Middle frontal gyrus (tissue), 1 donor: Measurements from ENCODE around the gene PDZD2.
"Not testable (repeated sequence)": the region's sequence is repeated elsewhere in the genome, so short reads cannot be mapped to it uniquely, and the experiment has no call there.

Source experiments
- DNase-seq: peaks from one replicate; pipeline ENCODE4 v3.0.0-alpha.2; 2015; ENCODE audit warnings: low spot score; ENCODE audit errors: extremely low spot score

Gene PDZD2

DNA sequence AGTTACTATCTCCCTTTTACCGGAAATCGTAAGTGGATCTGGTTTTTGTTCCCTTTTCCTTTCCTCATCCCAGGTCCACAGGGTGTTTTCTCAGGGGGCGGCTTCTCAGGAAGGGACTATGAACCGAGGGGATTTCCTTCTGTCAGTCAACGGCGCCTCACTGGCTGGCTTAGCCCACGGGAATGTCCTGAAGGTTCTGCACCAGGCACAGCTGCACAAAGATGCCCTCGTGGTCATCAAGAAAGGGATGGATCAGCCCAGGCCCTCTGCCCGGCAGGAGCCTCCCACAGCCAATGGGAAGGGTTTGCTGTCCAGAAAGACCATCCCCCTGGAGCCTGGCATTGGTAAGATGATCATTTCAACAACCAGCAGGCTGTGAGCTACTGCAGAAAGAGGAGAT lies 459.4 kb downstream of the PDZD2 start:
- no peak for DNase-seq

DNA sequence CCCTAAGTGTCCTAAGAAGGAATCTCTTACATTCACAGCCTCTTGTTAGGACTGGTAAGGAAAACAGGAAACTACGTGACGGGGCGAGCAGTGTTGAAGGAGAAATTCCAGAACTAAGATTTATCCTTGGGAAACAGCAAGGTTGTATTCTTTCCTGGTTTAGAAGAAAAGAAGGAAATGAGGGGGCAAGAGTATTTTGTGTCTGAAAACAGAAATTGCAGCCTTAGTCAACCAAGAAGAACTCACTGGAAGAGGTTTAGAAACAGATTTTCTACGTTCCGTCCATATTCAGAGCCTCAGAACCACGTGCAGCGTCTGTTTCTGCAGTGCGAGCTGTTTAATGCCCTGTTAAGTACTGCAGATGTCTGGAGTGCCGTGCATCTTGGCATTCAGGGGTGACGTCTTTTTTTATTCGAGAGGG lies 460.0 kb downstream of the PDZD2 start:
- no peak for DNase-seq

GRCh38 chr5:32099486-32100035 lies 460.6 kb downstream of the PDZD2 start:
- no peak for DNase-seq

- DNase-seq, result peak; percentile 81
Observed at GRCh38 chr5:32100230-32100629, 461.3 kb downstream of the PDZD2 start.

GRCh38 chr5:32100691-32101302 lies 461.9 kb downstream of the PDZD2 start:
- no peak for DNase-seq

GRCh38 chr5:32102254-32102986 lies 463.5 kb downstream of the PDZD2 start:
- no peak for DNase-seq

DNA sequence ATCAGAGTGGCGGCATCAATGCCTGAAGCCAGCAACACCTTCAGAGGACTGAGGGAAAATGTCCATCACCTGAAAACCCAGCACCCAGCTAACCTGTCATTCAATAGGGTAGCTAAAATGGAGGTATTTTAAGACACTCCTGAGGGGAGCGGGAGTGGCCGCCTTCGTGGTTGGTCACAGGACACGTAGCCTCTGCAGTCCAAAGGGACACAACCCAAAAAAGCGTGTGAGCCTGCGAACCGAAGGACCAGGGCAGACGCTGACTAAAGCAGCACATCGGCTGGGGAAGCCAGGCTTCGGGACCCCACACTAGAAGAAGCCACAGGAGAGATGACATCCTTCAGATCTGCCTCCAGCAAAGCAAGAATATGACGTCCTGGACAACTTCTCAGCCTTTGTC lies 464.6 kb downstream of the PDZD2 start:
- no peak for DNase-seq

DNA sequence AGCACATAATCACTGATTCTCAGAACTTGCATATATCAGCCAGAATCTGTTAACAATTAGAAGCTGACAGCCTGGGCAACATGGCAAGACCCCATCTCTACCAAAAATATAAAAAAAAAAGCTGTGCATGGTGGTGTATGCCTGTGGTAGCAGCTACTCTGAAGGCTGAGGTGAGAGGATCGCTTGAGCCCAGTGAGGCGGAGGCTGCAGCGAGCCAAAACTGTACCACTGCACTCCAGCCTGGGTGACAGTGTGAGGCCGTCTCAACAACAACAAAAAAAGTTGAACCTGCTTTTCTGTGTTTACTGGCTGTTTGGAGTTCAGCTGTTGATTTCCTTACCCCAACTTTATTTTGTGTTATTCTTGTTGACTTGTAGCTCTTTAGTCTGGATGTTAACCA lies 468.4 kb downstream of the PDZD2 start:
- DNase-seq, result no peak

GRCh38 chr5:32108167-32108566 lies 469.2 kb downstream of the PDZD2 start:
- no peak for DNase-seq

DNA sequence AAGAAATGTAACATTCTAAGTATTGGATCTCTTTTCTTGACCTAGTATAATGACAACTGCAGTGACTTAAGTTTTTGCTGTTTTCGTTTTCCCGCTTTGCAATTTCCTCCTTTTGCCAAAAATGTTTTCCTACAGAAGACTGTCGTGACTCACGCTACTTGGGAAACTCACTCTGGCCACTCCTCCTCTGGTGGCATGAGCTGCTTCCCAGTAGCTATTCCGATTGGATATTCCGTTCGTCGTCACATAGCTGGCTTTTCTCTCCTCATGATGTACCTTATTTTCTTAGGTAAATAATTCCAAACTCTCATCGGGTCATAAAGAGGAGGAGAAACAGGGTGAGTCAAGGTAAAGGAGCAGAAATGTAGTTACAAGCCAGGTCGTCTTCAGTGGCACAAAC lies 470.3 kb downstream of the PDZD2 start:
- DNase-seq, result no peak

GRCh38 chr5:32110111-32110696 lies 471.3 kb downstream of the PDZD2 start:
- no peak for DNase-seq

DNA sequence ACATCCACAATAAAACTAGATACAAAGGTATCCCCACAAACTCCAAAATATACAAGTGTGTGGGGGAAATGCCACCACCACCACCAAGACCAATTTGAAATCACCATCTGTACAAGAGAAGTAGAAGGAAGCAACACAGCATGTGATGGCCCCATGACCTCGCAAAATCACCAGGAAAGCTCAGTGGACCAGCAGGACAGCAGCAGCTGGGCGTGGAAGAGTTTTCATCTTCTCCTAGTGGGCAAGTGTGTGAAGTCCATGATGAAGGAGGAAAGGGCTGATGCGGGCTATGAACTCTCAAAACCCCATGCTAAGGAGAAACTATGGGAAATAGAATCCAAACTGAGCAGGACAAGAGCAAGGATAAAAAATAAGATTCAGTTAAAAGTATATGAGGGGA lies 477.1 kb downstream of the PDZD2 start:
- DNase-seq, result no peak

DNA sequence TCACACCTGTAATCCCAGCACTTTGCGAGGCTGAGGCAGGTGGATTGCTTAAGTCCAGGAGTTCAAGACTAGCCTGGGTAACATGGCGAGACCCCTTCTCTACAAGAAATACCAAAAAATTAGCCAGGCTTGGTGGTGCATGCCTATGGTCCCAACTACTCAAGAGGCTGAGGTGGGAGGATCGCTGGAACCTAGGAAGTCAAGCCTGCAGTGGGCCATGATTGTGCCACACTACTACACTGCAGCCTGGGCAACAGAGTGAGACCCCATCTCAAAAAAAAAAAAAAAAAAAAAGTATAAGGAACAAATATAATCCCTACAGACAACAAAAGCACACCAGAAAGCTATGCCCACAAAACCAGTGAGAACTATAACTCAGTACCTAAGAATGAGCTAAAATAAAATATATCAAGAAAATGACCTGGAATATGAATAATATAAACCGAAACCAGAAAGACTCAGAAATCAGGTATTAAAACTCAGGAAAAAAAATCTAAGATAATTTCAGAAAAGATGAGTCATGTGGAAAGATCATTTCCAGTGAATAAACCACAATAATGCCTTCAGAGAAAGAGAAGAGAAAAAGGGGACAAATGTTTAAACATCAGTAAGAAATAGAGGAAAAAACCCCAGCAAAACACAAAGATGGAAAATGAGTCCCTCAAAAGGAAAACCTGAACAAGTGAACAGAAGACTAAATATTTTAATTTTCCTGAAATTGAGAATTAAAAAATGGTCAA lies 477.8 kb downstream of the PDZD2 start:
- DNase-seq, result no peak

DNA sequence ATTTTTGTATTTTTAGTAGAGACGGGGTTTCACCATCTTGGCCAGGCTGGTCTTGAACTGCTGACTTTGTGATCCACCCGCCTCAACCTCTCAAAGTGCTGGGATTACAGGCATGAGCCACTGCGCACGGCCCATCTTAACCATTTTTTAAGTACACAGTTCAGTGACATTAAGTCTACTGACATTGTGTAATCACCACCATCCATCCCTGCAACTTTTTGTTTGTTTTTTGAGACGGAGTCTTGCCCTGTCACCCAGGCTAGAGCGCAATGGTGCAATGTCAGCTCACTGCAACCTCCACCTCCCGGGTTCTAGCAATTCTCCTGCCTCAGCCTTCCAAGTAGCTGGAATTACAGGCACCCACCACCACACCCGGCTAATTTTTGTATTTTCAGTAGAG lies 480.0 kb downstream of the PDZD2 start:
- not testable (repeated sequence) for DNase-seq

- no peak for DNase-seq
Observed at GRCh38 chr5:32123058-32123805, 484.3 kb downstream of the PDZD2 start.

DNA sequence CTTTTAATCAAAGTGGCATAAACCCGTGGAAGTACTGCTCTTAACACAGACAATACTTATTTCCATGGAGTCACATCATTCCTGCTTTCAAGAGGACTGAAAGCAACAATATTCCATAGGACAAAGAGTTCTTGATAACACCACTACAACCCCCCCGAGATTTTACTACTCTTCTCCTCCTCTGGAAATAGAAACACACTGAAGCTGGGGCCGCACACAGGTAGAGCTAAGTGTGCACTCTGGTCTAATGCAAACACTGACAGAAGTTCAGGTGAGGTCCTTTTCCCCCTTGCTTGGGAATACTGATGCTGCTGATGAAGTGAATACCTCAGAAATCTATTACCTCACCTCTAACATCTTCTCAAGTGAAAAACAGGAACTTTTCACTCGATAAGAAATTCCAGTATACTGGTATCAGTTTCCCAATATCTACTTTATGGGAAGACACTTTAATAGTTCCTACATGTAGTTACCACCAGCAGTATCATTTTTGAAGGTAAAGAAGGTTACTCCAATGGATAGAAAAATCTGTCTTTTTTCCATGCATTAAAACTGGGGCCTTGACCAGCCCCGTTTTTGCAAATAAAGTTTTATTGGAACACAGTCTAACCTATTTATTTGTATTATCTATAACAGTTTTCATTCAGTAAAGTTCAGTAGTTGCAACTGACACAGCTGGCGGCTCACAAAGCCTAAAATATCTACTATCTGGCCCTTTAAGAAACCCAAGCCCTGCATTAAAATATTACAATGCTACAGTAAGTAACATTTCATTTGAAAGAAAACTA lies 485.2 kb downstream of the PDZD2 start:
- DNase-seq, result no peak

GRCh38 chr5:32126691-32127090 lies 487.8 kb downstream of the PDZD2 start:
- no peak for DNase-seq

- no peak for DNase-seq
Observed at GRCh38 chr5:32127711-32128110, 488.8 kb downstream of the PDZD2 start.

DNA sequence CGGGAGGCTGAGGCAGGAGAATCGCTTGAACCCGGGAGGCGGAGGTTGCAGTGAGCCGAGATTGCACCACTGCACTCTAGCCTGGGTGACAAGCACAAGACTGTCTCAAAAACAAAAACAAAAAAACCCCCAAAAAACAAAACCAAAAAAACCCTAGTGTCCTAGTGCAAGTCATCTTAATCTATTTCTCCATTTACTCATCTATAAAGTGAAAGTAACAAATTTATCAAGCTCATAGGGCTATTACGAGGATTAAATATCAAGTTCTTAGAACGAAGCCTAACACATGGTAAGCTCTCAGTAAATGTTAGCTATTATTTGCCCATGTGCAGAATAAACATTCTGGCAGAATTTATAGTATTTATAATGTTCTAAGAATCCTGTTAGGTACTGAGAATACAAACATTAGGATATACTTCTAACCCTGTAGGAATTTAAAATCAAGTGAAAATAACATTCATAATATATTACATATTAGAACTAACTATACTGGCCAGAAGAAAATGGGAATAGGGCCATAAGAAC lies 490.2 kb downstream of the PDZD2 start:
- DNase-seq, result no peak

DNA sequence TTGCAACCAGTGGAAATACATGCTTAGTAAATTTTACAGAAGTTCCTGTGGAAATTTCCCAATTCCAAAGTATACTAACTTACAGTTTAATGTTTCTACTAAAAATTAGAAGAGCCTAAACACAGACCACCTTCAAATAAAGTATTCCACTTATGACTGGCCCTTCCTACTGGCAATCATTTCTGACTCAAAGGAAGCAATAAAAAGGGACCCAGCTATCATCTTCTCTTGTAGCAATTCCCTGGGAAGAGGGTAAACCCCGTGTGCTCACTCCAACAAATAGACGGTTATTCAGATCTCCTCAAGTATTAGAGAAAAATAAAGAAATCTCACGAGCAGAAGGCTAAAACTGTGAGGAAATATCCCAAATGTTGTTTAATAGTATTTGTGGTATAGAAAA lies 491.9 kb downstream of the PDZD2 start:
- no peak for DNase-seq
